GM23248 (cell line): ENCODE results near the gene PLBD2. TPM values are rescaled to one million over a fixed set of nuclear protein-coding genes. Genes with fewer than 3 reads are reported as not detected.
A peak's percentile ranks its signal among the peaks of the same experiment; 100 is the strongest.

Experiments
- DNase-seq: peaks from one replicate; pipeline ENCODE4 v3.0.0-alpha.2; 2015
- H2AFZ ChIP-seq: fragments of 200-600 bp; sonication (generic); 2 replicates; pipeline ENCODE4 v1.6.1; 2016; ENCODE audit warnings: antibody characterized with exemption
- H3F3A ChIP-seq: fragments of 200-600 bp; sonication (generic); 2 replicates; pipeline ENCODE4 v1.6.1; 2016; ENCODE audit warnings: mild to moderate bottlenecking, antibody characterized with exemption, mixed run types; ENCODE audit not compliant: insufficient read depth
- H3K27ac ChIP-seq: fragments of 200-600 bp; sonication (generic); 2 replicates; pipeline ENCODE4 v1.5.1; 2016; ENCODE audit warnings: mild to moderate bottlenecking
- H3K27me3 ChIP-seq: fragments of 200-600 bp; sonication (generic); replicated peaks from 2 replicates; pipeline ENCODE4 v1.6.1; 2016; ENCODE audit warnings: mild to moderate bottlenecking; ENCODE audit not compliant: insufficient read depth
- H3K36me3 ChIP-seq: fragments of 200-600 bp; sonication (generic); 2 replicates; pipeline ENCODE4 v1.6.1; 2016; ENCODE audit warnings: low read depth, mild to moderate bottlenecking
- H3K4me1 ChIP-seq: fragments of 200-600 bp; sonication (generic); 2 replicates; pipeline ENCODE4 v1.6.1; 2016; ENCODE audit warnings: mild to moderate bottlenecking; ENCODE audit not compliant: insufficient read depth
- H3K4me2 ChIP-seq: fragments of 200-600 bp; sonication (generic); one replicate; pipeline ENCODE4 v1.6.1; 2016; ENCODE audit warnings: mild to moderate bottlenecking; ENCODE audit not compliant: unreplicated experiment
- H3K4me3 ChIP-seq: fragments of 200-600 bp; sonication (generic); 2 replicates; pipeline ENCODE4 v1.5.1; 2016; ENCODE audit warnings: mild to moderate bottlenecking
- H3K79me2 ChIP-seq: fragments of 200-600 bp; sonication (generic); 2 replicates; pipeline ENCODE4 v1.6.1; 2016; ENCODE audit warnings: mild to moderate bottlenecking; ENCODE audit not compliant: insufficient read depth
- H3K9ac ChIP-seq: fragments of 200-600 bp; sonication (generic); 2 replicates; pipeline ENCODE4 v1.6.1; 2016; ENCODE audit warnings: mild to moderate bottlenecking
- H3K9me2 ChIP-seq: fragments of 200-600 bp; sonication (generic); 2 replicates; pipeline ENCODE4 v1.6.1; 2016; ENCODE audit warnings: mixed run types, mild to moderate bottlenecking, moderate library complexity; ENCODE audit not compliant: insufficient read depth
- H3K9me3 ChIP-seq: fragments of 200-600 bp; sonication (generic); one replicate; pipeline ENCODE4 v1.6.1; 2017; ENCODE audit warnings: low read depth
- H4K20me1 ChIP-seq: fragments of 200-600 bp; sonication (generic); 2 replicates; pipeline ENCODE4 v1.6.0; 2016; ENCODE audit not compliant: insufficient read depth
- EZH2 ChIP-seq: fragments of 200-600 bp; sonication (generic); IDR thresholded peaks from 2 replicates; pipeline ENCODE4 v1.6.1; 2018; ENCODE audit warnings: antibody characterized with exemption, mild to moderate bottlenecking; ENCODE audit not compliant: insufficient read depth, poor library complexity, severe bottlenecking
- EZH2phosphoT487 ChIP-seq: fragments of 200-600 bp; sonication (generic); IDR thresholded peaks from 2 replicates; pipeline ENCODE4 v1.6.1; 2018; ENCODE audit warnings: antibody characterized with exemption, moderate library complexity, mild to moderate bottlenecking, low read depth; ENCODE audit not compliant: insufficient read depth
- WGBS, 2 experiments: methylation state at CpG; one replicate each; pipeline ENCODE4 v1.1.6; 2015 to 2017; ENCODE audit warnings: low lambda C conversion rate in 2 of 2, low coverage in 1 of 2; ENCODE audit errors: missing lambda C conversion rate in 2 of 2; 5-methylcytosine and 5-hydroxymethylcytosine counted together
- in situ Hi-C: fragments of 300-500 bp; cut with MboI; formaldehyde crosslinking; loops from 2 replicates; pipeline ENCODE4 v1.15.0; 2020
- polyA plus RNA-seq: library from polyadenylated mRNA; unstranded; fragments of >200 nt; fragmentation: Nextera tagmentation; extraction: Ambion mirVana; gene quantifications from 2 replicates; pipeline ENCODE4 v1.2.1, GENCODE V29; 2016
- total RNA-seq: library from RNA; depleted of rRNA; stranded (reverse); fragments of >200 nt; shearing (Covaris generic); gene quantifications from 2 replicates; pipeline ENCODE4 v1.2.3, GENCODE V29; 2014

PLBD2 gene
- total and polyA plus RNA-seq, 2 experiments from 2014 or later, result 38.5 to 58.5 TPM

DNA sequence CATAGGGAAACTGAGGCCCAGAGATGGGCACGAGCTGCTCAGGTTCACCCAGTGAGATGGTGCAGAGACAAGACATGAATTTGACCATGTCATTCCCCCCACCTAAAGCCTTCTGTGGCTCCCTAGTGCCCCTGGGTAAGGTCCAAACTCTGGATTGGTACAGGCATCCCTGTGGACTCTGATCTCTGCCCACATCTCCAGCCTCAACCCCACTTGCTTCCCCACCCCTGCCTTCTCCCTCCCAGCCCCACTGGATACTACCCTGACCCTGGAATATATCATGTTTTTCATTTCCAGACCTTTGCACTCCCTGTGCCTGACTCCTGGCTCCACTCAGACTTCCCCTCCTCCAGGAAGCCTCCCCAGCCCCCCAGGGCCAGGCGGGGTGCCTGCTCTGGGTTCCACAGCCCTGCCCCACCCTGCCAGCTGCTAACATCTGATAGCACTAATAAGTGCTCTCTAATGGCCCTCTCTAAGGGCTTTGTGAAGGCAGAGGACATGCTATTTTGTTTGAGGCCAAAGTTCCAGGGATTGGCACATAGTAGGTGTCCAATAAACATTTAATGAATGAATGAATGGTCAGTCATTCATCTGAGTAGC lies 62.7 kb downstream of the PLBD2 start:
- no peaks in the 10 kb centered on the region for H3K9me2 ChIP-seq
- H3K79me2 ChIP-seq, result no peaks in the 10 kb centered on the region
- H3K4me1 ChIP-seq, result 0 out of 2 replicates have a peak, but pooled peaks cover 5% of the 10 kb centered on the region
- no peaks in the 10 kb centered on the region for H3K36me3 ChIP-seq
- peak overlapping the region; percentile 77; the same call in 1 of the 2 replicates for H2AFZ ChIP-seq
- TF ChIP-seq EZH2 (no peak), EZH2phosphoT487 (no peak)
- in situ Hi-C loops, result loop anchor here (10.0 kb wide), 1 partner anchor 226 kb away; no protein-coding TSS in a partner anchor
- H3K4me2 ChIP-seq, result no peak overlapping the region
- no peak overlapping the region for H3K4me3 ChIP-seq
- H4K20me1 ChIP-seq, result no peaks in the 10 kb centered on the region
- no peak overlapping the region for H3K27ac ChIP-seq
- no peaks in the 10 kb centered on the region for H3K9me3 ChIP-seq
- H3K27me3 ChIP-seq, result no peaks in the 10 kb centered on the region
- 44 to 64% methylated on average over 2 of the region's 2 CpGs for WGBS, 2 experiments
- no peak overlapping the region for H3K9ac ChIP-seq
- no peaks in the 10 kb centered on the region for H3F3A ChIP-seq
- no peak for DNase-seq

DNA sequence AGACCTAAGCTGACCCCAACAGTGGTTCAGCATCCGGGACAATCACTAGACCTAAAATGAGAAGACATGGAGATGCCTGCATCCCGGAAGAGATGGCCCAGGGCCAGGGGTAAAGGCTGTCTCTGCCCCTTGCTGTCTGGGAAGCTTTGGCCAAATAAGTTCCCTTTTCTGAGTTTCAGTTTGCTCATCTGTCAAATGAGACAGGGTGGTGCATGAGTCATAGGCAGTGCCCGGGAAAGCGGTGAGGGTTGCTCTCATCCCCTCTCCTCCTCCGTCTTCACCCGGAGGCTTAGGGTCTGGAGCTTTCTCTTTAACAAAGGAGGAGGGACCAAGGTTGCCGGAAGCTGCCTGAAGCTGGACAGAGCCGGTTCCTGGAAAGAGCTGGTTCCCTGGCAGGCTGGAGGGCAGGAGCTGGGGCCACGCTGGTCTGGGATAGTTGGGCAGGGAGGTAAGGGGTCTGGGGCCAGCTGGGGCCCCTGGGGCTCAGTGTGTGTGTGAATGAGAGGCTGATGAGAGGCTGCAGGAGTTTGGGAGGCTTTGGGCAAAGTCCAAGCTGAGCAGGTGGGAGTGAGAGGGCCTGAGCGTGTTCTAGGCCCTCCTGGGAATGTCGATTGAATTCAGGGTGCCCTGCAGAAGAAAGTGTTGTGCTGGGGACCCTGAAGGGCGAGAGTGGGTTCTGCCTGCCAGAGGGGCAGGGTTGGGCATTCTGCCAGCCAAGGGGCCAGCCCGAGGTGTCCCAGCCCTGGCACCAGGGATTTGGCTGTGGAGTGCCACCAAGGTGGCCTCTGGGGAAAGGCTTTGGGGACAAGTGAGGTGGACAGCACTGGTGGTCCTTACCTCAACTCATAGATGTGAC lies 63.9 kb downstream of the PLBD2 start, which contains the start of gene SDSL:
Gene SDSL (plus strand): TSS at position 351 of the 856 bp plus-strand sequence. CDS start 5,603 bp downstream, outside the sequence.
- peak within 1 kb of the TSS; percentile 87 for H3K9ac ChIP-seq
- H3K9me3 ChIP-seq, result no peaks in the 10 kb centered on the region
- no peak for TF ChIP-seq EZH2phosphoT487
- TF ChIP-seq EZH2, result no peak
- no peaks in the 10 kb centered on the region for H3K79me2 ChIP-seq
- no peaks in the 10 kb centered on the region for H3K9me2 ChIP-seq
- H4K20me1 ChIP-seq, result no peaks in the 10 kb centered on the region
- 3 to 4% methylated on average over 12 to 13 of the region's 13 CpGs for WGBS, 2 experiments
- H3K27ac ChIP-seq, result peak within 1 kb of the TSS; percentile 5; the same call in 1 of the 2 replicates
- in situ Hi-C loops, result loop anchor here (10.0 kb wide), 1 partner anchor 227 kb away; no protein-coding TSS in a partner anchor
- no peaks in the 10 kb centered on the region for H3K36me3 ChIP-seq
- DNase-seq, result peak; percentile 89
- peak within 1 kb of the TSS; percentile 77 for H2AFZ ChIP-seq
- H3K4me3 ChIP-seq, result peak within 1 kb of the TSS; percentile 78
- peak within 1 kb of the TSS; percentile 91 for H3K4me2 ChIP-seq
- no peaks in the 10 kb centered on the region for H3K27me3 ChIP-seq
- H3F3A ChIP-seq, result no peaks in the 10 kb centered on the region
- H3K4me1 ChIP-seq, result 0 out of 2 replicates have a peak, but pooled peaks cover 5% of the 10 kb centered on the region

DNA sequence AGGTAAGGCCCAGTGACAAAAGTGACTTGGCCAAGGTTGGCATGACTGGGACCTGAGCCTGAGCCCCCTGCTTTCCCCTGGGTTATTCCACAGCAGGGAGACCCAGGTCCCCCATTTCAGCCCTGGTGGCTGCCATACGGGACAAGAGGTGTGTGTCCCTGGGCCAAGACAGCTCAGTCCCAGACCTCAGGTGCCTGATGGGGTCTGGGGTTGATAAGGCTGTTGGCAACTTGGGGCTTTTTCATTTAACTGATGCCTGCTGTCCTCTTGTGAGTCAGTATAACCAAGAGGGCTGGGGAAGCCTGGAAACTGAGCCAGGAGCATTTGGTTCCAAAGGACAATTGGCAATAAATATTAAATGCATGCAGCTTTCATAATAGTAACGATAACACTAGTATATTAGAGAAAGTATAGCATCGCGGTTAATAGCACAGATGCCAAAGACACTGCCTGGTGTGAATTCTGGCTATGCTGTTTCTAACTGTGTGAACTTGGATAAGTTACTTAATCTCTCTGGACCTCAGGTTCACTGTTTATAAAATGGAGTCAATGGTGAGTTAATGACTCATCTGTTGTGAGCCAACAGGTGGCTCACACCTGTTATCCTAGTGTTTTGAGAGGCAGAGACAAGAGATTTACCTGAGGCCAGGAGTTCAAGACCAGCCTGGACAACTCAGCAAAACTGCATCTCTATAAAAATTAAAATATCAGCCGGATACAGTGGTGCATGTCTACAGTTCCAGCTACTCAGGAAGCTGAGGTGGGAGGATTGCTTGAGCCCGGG lies 64.7 kb downstream of the PLBD2 start:
- no peak overlapping the region for H3K27ac ChIP-seq
- H3K4me1 ChIP-seq, result 0 out of 2 replicates have a peak, but pooled peaks cover 5% of the 10 kb centered on the region
- in situ Hi-C loops, result loop anchor here (10.0 kb wide), 1 partner anchor 228 kb away; no protein-coding TSS in a partner anchor
- no peaks in the 10 kb centered on the region for H4K20me1 ChIP-seq
- TF ChIP-seq EZH2phosphoT487 (no peak), EZH2 (no peak)
- H3K4me2 ChIP-seq, result peak overlapping the region; percentile 91
- no peaks in the 10 kb centered on the region for H3K9me2 ChIP-seq
- no peaks in the 10 kb centered on the region for H3K79me2 ChIP-seq
- no peaks in the 10 kb centered on the region for H3K36me3 ChIP-seq
- 0 out of 2 replicates have a peak overlapping the region, but pooled peaks have one; percentile 77 for H2AFZ ChIP-seq
- no peak for DNase-seq
- WGBS, 2 experiments, result 68 to 70% methylated on average over 6 of the region's 6 CpGs
- peak overlapping the region; percentile 78 for H3K4me3 ChIP-seq
- no peaks in the 10 kb centered on the region for H3K9me3 ChIP-seq
- H3K9ac ChIP-seq, result peak overlapping the region; percentile 87
- H3F3A ChIP-seq, result no peaks in the 10 kb centered on the region
- H3K27me3 ChIP-seq, result no peaks in the 10 kb centered on the region

DNA sequence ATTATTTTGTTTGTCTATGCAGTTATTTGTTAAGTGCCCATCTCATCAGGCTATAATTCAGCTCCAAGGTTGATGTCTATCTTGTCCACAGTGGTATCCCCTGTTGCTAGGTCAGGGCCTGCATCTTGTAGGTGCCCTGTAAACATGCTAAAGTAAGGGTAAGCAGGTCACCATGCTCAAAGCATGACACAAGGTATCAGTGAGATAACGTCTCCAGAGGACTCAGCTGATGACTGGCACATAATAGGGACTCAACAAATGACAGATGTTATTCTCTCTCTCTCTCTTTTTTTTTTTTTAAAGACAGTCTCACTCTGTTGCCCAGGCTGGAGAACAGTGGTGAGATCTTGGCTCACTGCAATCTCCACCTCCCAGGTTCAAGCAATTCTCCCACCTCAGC lies 66.1 kb downstream of the PLBD2 start:
- Histone ChIP-seq H3K9me3 (no peaks in the 10 kb centered on the region), H3K4me2 (no peak overlapping the region), H2AFZ (no peak overlapping the region), H3K36me3 (no peaks in the 10 kb centered on the region), H3K9ac (no peak overlapping the region), H3K27ac (no peak overlapping the region), H3F3A (no peaks in the 10 kb centered on the region), H3K79me2 (no peaks in the 10 kb centered on the region), H3K4me1 (0 out of 2 replicates have a peak, but pooled peaks cover 5% of the 10 kb centered on the region), H4K20me1 (no peaks in the 10 kb centered on the region), H3K9me2 (no peaks in the 10 kb centered on the region), H3K27me3 (no peaks in the 10 kb centered on the region), H3K4me3 (no peak overlapping the region)
- in situ Hi-C loops, result loop anchor here (10.0 kb wide), 1 partner anchor 230 kb away; no protein-coding TSS in a partner anchor
- TF ChIP-seq EZH2 (no peak), EZH2phosphoT487 (no peak)
- 67 to 93% methylated on average over 1 of the region's 1 CpG for WGBS, 2 experiments
- no peak for DNase-seq
